GM12878 (cell line): Measurements from ENCODE around the gene DIP2B. TPM values are rescaled to one million over a fixed set of nuclear protein-coding genes. Genes with fewer than 3 reads are reported as not detected.

Experiments used
- ATAC-seq: fragments of 200-7000 bp; cut with Tn5 transposase; 3 replicates; pipeline ENCODE4 v1.9.1; 2020; ENCODE audit warnings: mild to moderate bottlenecking, moderate library complexity
- BruUV-seq: library from RNA; stranded (reverse); fragments of 400-500 nt; replicated peaks from 2 replicates; lab custom pipeline; 2021; lab: Mats Ljungman, UMichigan
- CTCF ChIA-PET: fragments of 300-600 bp; sonication (Branson Sonifier 250); formaldehyde crosslinking; extraction: SDS; loops from one replicate; lab custom pipeline; 2021; ENCODE audit warnings: inconsistent platforms; lab: Yijun Ruan, JAX
- POLR2A ChIA-PET: fragments of 350-600 bp; formaldehyde crosslinking; extraction: SDS; loops from one replicate; lab custom pipeline; 2021; ENCODE audit warnings: inconsistent platforms; lab: Charles Lee
- RAD21 ChIA-PET: fragments of 300-600 bp; sonication (Branson Sonifier 250); formaldehyde crosslinking; loops from one replicate; lab custom pipeline; 2023; ENCODE audit warnings: antibody characterized with exemption; ENCODE audit not compliant: unreplicated experiment; lab: Charles Lee
- SMC1A ChIA-PET: fragments of 300-600 bp; sonication (Branson Sonifier 250); formaldehyde crosslinking; loops from one replicate; lab custom pipeline; 2023; ENCODE audit not compliant: unreplicated experiment, uncharacterized antibody; lab: Charles Lee
- DNase-seq: peaks from one replicate; pipeline ENCODE4 v3.0.0-alpha.2; 2011; ENCODE audit warnings: low read depth, low spot score
- FAIRE-seq: peaks from 3 replicates; lab custom pipeline; 2011; peaks lifted over from hg19 to GRCh38; lab: Jason Lieb, UNC
- H2AFZ ChIP-seq: 2 replicates; pipeline ENCODE4 v1.6.0; 2011; ENCODE audit warnings: low read depth, low read length, control low read depth; ENCODE audit not compliant: control insufficient read depth
- H3K27ac ChIP-seq: 2 replicates; pipeline ENCODE4 v1.5.1; 2011; ENCODE audit warnings: control low read depth; ENCODE audit not compliant: control insufficient read depth, insufficient read depth
- H3K27me3 ChIP-seq, 2 experiments: replicated peaks in 1 of 2; 2 replicates each; pipeline versions ENCODE4 v1.6.0 to v1.6.1; 2011; ENCODE audit warnings: low read length in 1 of 2; ENCODE audit not compliant: control insufficient read depth in 2 of 2, insufficient read depth in 2 of 2
- H3K36me3 ChIP-seq, 2 experiments: 2 replicates each; pipeline ENCODE4 v1.5.1; 2011; ENCODE audit warnings: low read length in 1 of 2; ENCODE audit not compliant: control insufficient read depth in 2 of 2, insufficient read depth in 2 of 2
- H3K4me1 ChIP-seq: 2 replicates; pipeline ENCODE4 v1.6.1; 2011; ENCODE audit warnings: mild to moderate bottlenecking, low read length, moderate library complexity, mixed read lengths; ENCODE audit not compliant: control insufficient read depth, insufficient read depth
- H3K4me2 ChIP-seq: 2 replicates; pipeline ENCODE4 v1.6.0; 2011; ENCODE audit warnings: control low read depth; ENCODE audit not compliant: control insufficient read depth, insufficient read depth
- H3K4me3 ChIP-seq: fragments of 200-600 bp; sonication (generic); 2 replicates; pipeline ENCODE4 v1.5.1; 2016
- H3K79me2 ChIP-seq: 2 replicates; pipeline ENCODE4 v1.6.0; 2011; ENCODE audit warnings: low read length; ENCODE audit not compliant: control insufficient read depth, insufficient read depth
- H3K9ac ChIP-seq: 2 replicates; pipeline ENCODE4 v1.8.0; 2011; ENCODE audit warnings: low read length, control low read depth, mixed read lengths; ENCODE audit not compliant: control insufficient read depth, insufficient read depth
- H3K9me3 ChIP-seq: replicated peaks from 3 replicates; pipeline ENCODE4 v1.5.1; 2011; ENCODE audit warnings: mild to moderate bottlenecking, low read length; ENCODE audit not compliant: control insufficient read depth, insufficient read depth
- H4K20me1 ChIP-seq: 2 replicates; pipeline ENCODE4 v1.6.0; 2011; ENCODE audit not compliant: control insufficient read depth, insufficient read depth
- ATF3 ChIP-seq: IDR thresholded peaks from 2 replicates; pipeline ENCODE4 v1.6.1; 2011; ENCODE audit warnings: low read depth, mild to moderate bottlenecking, low read length, moderate library complexity, borderline replicate concordance; ENCODE audit errors: extremely low read depth
- CHD1 ChIP-seq: IDR thresholded peaks from 2 replicates; pipeline ENCODE4 v1.6.1; 2012; ENCODE audit warnings: low read depth, low read length, improper control_type of control experiment
- ELK1 ChIP-seq: IDR thresholded peaks from 2 replicates; pipeline ENCODE4 v1.6.1; 2012; ENCODE audit warnings: low read depth, low read length, improper control_type of control experiment
- FOXM1 ChIP-seq: IDR thresholded peaks from 2 replicates; pipeline ENCODE4 v1.6.1; 2012; ENCODE audit warnings: low read depth, mild to moderate bottlenecking, inconsistent platforms, low read length, moderate library complexity
- KDM1A ChIP-seq: fragments of 200-600 bp; sonication (generic); IDR thresholded peaks from 2 replicates; pipeline ENCODE4 v1.6.1; 2016; ENCODE audit warnings: borderline replicate concordance
- MYB ChIP-seq: fragments of 150-350 bp; IDR thresholded peaks from 2 replicates; pipeline ENCODE4 v1.6.1; 2014; ENCODE audit warnings: mild to moderate bottlenecking, low read depth, low read length, borderline replicate concordance
- NFIC ChIP-seq: IDR thresholded peaks from 2 replicates; pipeline ENCODE4 v1.6.1; 2012; ENCODE audit warnings: low read depth, mild to moderate bottlenecking, inconsistent platforms, low read length, moderate library complexity
- NFYA ChIP-seq: IDR thresholded peaks from 2 replicates; pipeline ENCODE4 v1.6.1; 2011; ENCODE audit warnings: low read depth, mild to moderate bottlenecking, low read length, improper control_type of control experiment, borderline replicate concordance
- PBX3 ChIP-seq: IDR thresholded peaks from 2 replicates; pipeline ENCODE4 v1.6.1; 2011; ENCODE audit warnings: mild to moderate bottlenecking, low read depth, low read length, moderate library complexity; ENCODE audit not compliant: insufficient replicate concordance
- SMARCA5 ChIP-seq: fragments of 450-650 bp; IDR thresholded peaks from 2 replicates; pipeline ENCODE4 v1.6.1; 2017; ENCODE audit warnings: mild to moderate bottlenecking
- SUZ12 ChIP-seq: fragments of 200-600 bp; sonication (generic); IDR thresholded peaks from one replicate; pipeline ENCODE4 v1.6.1; 2018; ENCODE audit warnings: antibody characterized with exemption, mild to moderate bottlenecking; ENCODE audit not compliant: unreplicated experiment
- USF1 ChIP-seq: IDR thresholded peaks from 2 replicates; pipeline ENCODE4 v1.6.1; 2011; ENCODE audit warnings: borderline replicate concordance, low read depth, mild to moderate bottlenecking, moderate library complexity, mixed read lengths, low read length; ENCODE audit not compliant: insufficient read depth; ENCODE audit errors: extremely low read length
- USF2 ChIP-seq: IDR thresholded peaks from 2 replicates; pipeline ENCODE4 v1.6.1; 2011; ENCODE audit warnings: low read depth, low read length, improper control_type of control experiment, borderline replicate concordance
- ZNF207 ChIP-seq: fragments of 450-650 bp; IDR thresholded peaks from 2 replicates; pipeline ENCODE4 v1.6.1; 2014; ENCODE audit warnings: antibody characterized with exemption, mild to moderate bottlenecking, borderline replicate concordance
- WGBS: methylation state at CpG from one replicate; pipeline ENCODE4 v1.1.6; 2016; ENCODE audit warnings: low lambda C conversion rate; ENCODE audit not compliant: insufficient replicate concordance, insufficient coverage; ENCODE audit errors: missing lambda C conversion rate; 5-methylcytosine and 5-hydroxymethylcytosine counted together
- in situ Hi-C: fragments of 300-500 bp; cut with MboI; formaldehyde crosslinking; loops from 9 replicates; pipeline ENCODE4 v1.14.3; 2018; ENCODE audit warnings: mixed read lengths
- intact Hi-C: fragments of 100-400 bp; cut with micrococcal nuclease; formaldehyde crosslinking; loops from one replicate; pipeline ENCODE4 v1.14.2; 2022; ENCODE audit not compliant: unreplicated experiment
- polyA plus RNA-seq, 11 experiments: library from polyadenylated mRNA; depleted of rRNA in 4 of 11; unstranded in 6 of 11; stranded (reverse) in 5 of 11; fragments of >200 nt; fragmentation: Nextera tagmentation in 4 of 11; fragmentation: Illumina TruSeq in 1 of 11; extraction: Ambion mirVana in 4 of 11; extraction: Trizol in 1 of 11; gene quantifications; 1 replicate in 1 of 11; 2 replicates in 10 of 11; pipeline versions ENCODE4 v1.2.1 to v1.2.3, GENCODE V29; 2011 to 2016; ENCODE audit warnings: inconsistent platforms in 2 of 11, missing spikeins in 2 of 11, low read depth in 1 of 11
- total RNA-seq, 4 experiments: library from RNA; depleted of rRNA in 3 of 4; stranded (reverse); fragments of >200 nt in 3 of 4; fragmentation: Illumina TruSeq in 1 of 4; extraction: Trizol in 1 of 4; gene quantifications; 2 replicates each; pipeline versions ENCODE4 v1.2.1 to v1.2.3, GENCODE V29; 2013 to 2021

Gene DIP2B
- total and polyA plus RNA-seq, 10 of the 15 experiments (the other 5 are each of a cell fraction or from before 2014, with no cell fraction given) = 4.5 to 30.0 (median 18.6) TPM

GRCh38 chr12:50659260-50659659 lies 154.5 kb downstream of the DIP2B start:
- no peaks in the 10 kb centered on the region for H3K9me3 ChIP-seq
- peaks cover 3% of the 10 kb centered on the region for H3K79me2 ChIP-seq
- DNase-seq (no peak), FAIRE-seq (no peak), ATAC-seq (no peak)
- ChIA-PET POLR2A (interaction anchor here (0.7 to 1.8 kb wide), 5 partner anchors 10 to 153 kb away, joined by 3 to 5 read pairs (median 4); no protein-coding TSS in a partner anchor), SMC1A (interaction anchor here (0.9 to 4.8 kb wide), 10 partner anchors 12 to 155 kb away, joined by 3 to 35 read pairs (median 4); partner anchors contain the start of gene DIP2B), RAD21 (interaction anchor here (1.2 to 4.0 kb wide), 4 partner anchors 20 to 155 kb away, joined by 4 to 30 read pairs (median 6); partner anchors contain the start of genes ATF1 and DIP2B), CTCF (interaction anchor here (1.7 to 7.2 kb wide), 2 partner anchors 21 to 152 kb away, joined by 11 to 76 read pairs; partner anchors contain the start of gene DIP2B)
- 97% methylated on average over 2 of the region's 2 CpGs for WGBS
- no peaks in the 10 kb centered on the region for H3K27me3 ChIP-seq
- no peaks in the 10 kb centered on the region for H3K36me3 ChIP-seq
- BruUV-seq = no TSS peak
- no peak overlapping the region for H3K9ac ChIP-seq
- intact Hi-C loops = no loop called here
- no peaks in the 10 kb centered on the region for H4K20me1 ChIP-seq
- H3K27ac ChIP-seq = peak overlapping the region; percentile 83; the same call in 1 of the 2 replicates
- in situ Hi-C loops = no loop called here
- peaks cover 39% of the 10 kb centered on the region for H3K4me1 ChIP-seq
- no peak overlapping the region for H3K4me2 ChIP-seq
- TF ChIP-seq NFYA = no peak
- no peak for TF ChIP-seq USF1
- TF ChIP-seq NFIC = no peak
- no peak for TF ChIP-seq ELK1
- no peak for TF ChIP-seq ZNF207
- no peak for TF ChIP-seq SUZ12
- no peak for TF ChIP-seq CHD1
- no peak for TF ChIP-seq SMARCA5
- TF ChIP-seq USF2 = no peak
- TF ChIP-seq PBX3 = no peak
- TF ChIP-seq MYB = no peak
- TF ChIP-seq KDM1A = no peak
- TF ChIP-seq FOXM1 = no peak
- no peak for TF ChIP-seq ATF3
- H2AFZ ChIP-seq = no peak overlapping the region
- H3K4me3 ChIP-seq = no peak overlapping the region
